Lower leg skin (tissue), 3 donors: ENCODE measurements around the gene ZBTB49.

Experiments used
- CTCF ChIP-seq, 3 donors: fragments of 450-650 bp; IDR thresholded peaks; one replicate each; pipeline ENCODE4 v1.5.1; 2016; ENCODE audit warnings: antibody characterized with exemption in 3 of 3, mild to moderate bottlenecking in 3 of 3, moderate library complexity in 2 of 3
- POLR2A ChIP-seq, 2 donors: fragments of 450-650 bp; IDR thresholded peaks; one replicate each; pipeline ENCODE4 v1.6.1; 2016 to 2017; ENCODE audit warnings: antibody characterized with exemption in 2 of 2, mild to moderate bottlenecking in 1 of 2, moderate library complexity in 1 of 2

GRCh38 chr4:4296283-4296846, 6.3 kb downstream of the ZBTB49 start:
- no peak for TF ChIP-seq CTCF (IDR thresholded peaks at IDR 0.05)
- TF ChIP-seq POLR2A (IDR thresholded peaks at IDR 0.05) = no peak
